SK-N-MC (cell line): ENCODE data around the gene MAP1LC3B.

ENCODE experiments used
- EZH2 ChIP-seq: fragments of 200-600 bp; sonication (generic); IDR thresholded peaks from one replicate; pipeline ENCODE4 v1.6.1; 2017; ENCODE audit warnings: antibody characterized with exemption
- POLR2AphosphoS5 ChIP-seq: IDR thresholded peaks from 2 replicates; pipeline ENCODE4 v1.6.1; 2012; ENCODE audit warnings: mild to moderate bottlenecking, low read depth, low read length, borderline replicate concordance

DNA sequence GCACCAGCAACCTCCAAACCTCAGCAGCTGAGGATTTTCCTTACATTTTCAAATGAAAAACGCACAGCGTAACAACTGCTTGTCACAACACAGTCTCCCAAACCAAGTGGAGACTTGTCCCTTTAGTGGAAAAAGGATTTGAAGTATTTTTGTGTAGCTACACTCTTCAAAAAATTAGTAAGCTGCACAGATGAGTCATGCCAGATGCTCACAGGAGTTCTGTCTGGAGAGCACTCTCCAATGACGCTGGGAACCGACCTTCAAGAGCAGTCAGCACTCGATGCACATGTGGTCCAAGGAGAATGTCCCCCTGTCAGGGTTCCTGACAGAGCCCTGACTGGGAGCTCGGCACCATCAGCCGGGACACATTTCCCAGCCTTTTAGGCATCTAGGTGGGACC is 39.8 kb downstream of the MAP1LC3B start:
- TF ChIP-seq POLR2AphosphoS5 (no peak), EZH2 (no peak)
